Activated CD8-positive, alpha-beta memory T cell treated with anti-CD3 and anti-CD28 coated beads for 4 hours (primary cell): ENCODE measurements around the gene UCN3.
"Not testable (repeated sequence)": the region's sequence is repeated elsewhere in the genome, so short reads cannot be mapped to it uniquely, and the experiment has no call there.

Source experiments
- DNase-seq, 2 donors: peaks; one replicate each; pipeline ENCODE4 v3.0.0-alpha.2; 2020; ENCODE audit warnings: low read depth in 2 of 2

Gene UCN3

GRCh38 chr10:5365928-5366327 lies 1.2 kb downstream of the UCN3 start:
- DNase-seq: no peak

GRCh38 chr10:5369362-5370158 lies 4.8 kb downstream of the UCN3 start:
- DNase-seq: no peak

- DNase-seq: no peak
These were observed 6.0 kb downstream of the UCN3 start for GRCh38 chr10:5370493-5371352.

- no peak for DNase-seq
These were observed 8.5 kb downstream of the UCN3 start for GRCh38 chr10:5373307-5373706.

- DNase-seq: no peak
These were observed 9.3 kb downstream of the UCN3 start for GRCh38 chr10:5373891-5374611.

GRCh38 chr10:5376450-5376849 lies 11.7 kb downstream of the UCN3 start:
- DNase-seq: no peak

- DNase-seq: not testable (repeated sequence)
These were observed 14.4 kb downstream of the UCN3 start for GRCh38 chr10:5379202-5379601.

GRCh38 chr10:5380395-5380794 lies 15.6 kb downstream of the UCN3 start:
- not testable (repeated sequence) for DNase-seq

GRCh38 chr10:5381187-5381586 lies 16.4 kb downstream of the UCN3 start:
- DNase-seq: no peak

- DNase-seq: no peak
These were observed 20.5 kb downstream of the UCN3 start for GRCh38 chr10:5385224-5385623.

GRCh38 chr10:5387169-5387568 lies 22.4 kb downstream of the UCN3 start:
- DNase-seq: no peak

- DNase-seq: no peak
These were observed 25.9 kb downstream of the UCN3 start for GRCh38 chr10:5390607-5391205.

- no peak for DNase-seq
These were observed 27.0 kb downstream of the UCN3 start for GRCh38 chr10:5391790-5392189.

GRCh38 chr10:5393529-5393928 lies 28.8 kb downstream of the UCN3 start:
- no peak for DNase-seq

GRCh38 chr10:5395168-5395567 lies 30.4 kb downstream of the UCN3 start:
- DNase-seq: no peak

- DNase-seq: no peak
These were observed 32.0 kb downstream of the UCN3 start for GRCh38 chr10:5396556-5397300.

- no peak for DNase-seq
These were observed 34.6 kb downstream of the UCN3 start for GRCh38 chr10:5399332-5399731.

- DNase-seq: no peak
These were observed 35.9 kb downstream of the UCN3 start for GRCh38 chr10:5400468-5401240.

GRCh38 chr10:5402798-5403197 lies 38.0 kb downstream of the UCN3 start:
- DNase-seq: no peak
